ENCODE results near the gene EMB. TPM values are rescaled to one million over a fixed set of nuclear protein-coding genes. Genes with fewer than 3 reads are reported as not detected.
"Not testable (repeated sequence)": the region's sequence is repeated elsewhere in the genome, so short reads cannot be mapped to it uniquely, and the experiment has no call there.

The EMB gene
- total RNA-seq, 1 experiment from 2014 or later: not detected

DNA sequence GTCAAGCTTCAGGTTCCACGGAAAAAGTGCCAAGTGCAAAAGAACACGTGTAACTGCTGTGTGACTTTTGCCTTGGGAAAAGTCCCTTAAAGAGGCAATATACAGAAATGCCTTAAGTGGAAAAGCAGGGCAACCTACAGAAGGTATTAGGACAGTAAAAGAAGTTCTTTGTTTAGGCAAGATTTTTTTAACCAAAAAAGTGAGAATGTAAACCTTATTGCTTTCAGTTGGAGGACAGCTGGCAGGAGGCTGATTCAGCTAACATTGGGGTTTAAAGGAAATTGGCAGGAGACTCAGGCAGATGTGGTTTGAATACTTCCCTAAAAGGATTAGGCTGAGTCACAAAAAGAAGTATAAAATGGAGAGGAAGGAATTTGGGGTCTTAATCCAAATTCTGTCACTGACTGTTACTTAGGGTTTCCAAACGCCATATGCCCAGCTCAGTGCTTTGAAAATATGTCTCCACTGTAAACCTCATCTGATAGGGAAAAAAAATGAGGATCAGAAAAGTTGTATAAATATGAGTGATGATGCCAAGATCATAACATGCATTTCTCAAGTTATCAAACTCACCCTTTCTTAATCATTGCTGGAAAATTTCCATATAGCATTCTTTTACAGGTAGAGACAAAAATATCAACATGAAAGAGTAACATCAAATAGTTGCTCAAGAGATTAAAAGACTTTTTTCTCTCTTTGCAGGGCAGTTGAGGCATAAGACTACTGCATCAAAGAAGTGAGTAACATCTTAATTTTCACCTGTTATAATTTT is 9.8 kb downstream of the EMB start:
- DNase-seq (ENCODE audit: low read depth); in situ Hi-C loops (cut with HindIII; ENCODE audit: low pct_unique_long_range_greater_than_20kb, low sequenced_read_pairs): not testable (repeated sequence)

DNA sequence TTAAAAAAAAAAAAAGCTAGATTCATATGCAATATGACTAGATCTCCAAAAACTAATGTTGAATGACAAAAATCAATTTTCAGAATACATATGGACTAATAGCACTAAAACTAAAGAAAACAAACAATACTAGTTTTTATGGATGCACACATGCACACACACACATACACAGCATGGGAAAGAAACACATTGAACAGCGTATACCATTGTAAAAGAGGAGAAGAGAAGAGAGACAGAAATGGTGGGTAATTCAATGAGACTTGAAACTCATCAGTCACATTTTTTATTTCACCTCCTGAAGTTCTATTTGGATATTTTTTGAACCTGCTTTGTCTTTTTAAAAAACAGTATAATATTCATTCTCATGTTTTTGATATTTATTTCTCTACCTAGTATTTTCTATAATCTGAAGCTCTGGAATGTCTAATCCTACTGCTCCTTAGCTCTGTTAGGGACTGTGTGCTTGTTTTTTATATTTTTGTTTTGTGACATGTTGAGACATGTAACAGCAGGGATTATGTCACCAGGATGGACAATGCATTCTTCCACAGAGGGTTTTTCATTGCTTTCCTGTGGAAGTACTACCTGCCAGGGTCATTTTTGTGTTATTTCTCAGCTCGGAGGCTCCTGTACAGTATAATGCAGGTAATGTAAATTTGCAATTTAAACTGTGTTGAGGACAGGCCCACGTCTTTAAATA is 17.8 kb downstream of the EMB start:
- DNase-seq (ENCODE audit: low read depth); in situ Hi-C loops (cut with HindIII; ENCODE audit: low pct_unique_long_range_greater_than_20kb, low sequenced_read_pairs): not testable (repeated sequence)

DNA sequence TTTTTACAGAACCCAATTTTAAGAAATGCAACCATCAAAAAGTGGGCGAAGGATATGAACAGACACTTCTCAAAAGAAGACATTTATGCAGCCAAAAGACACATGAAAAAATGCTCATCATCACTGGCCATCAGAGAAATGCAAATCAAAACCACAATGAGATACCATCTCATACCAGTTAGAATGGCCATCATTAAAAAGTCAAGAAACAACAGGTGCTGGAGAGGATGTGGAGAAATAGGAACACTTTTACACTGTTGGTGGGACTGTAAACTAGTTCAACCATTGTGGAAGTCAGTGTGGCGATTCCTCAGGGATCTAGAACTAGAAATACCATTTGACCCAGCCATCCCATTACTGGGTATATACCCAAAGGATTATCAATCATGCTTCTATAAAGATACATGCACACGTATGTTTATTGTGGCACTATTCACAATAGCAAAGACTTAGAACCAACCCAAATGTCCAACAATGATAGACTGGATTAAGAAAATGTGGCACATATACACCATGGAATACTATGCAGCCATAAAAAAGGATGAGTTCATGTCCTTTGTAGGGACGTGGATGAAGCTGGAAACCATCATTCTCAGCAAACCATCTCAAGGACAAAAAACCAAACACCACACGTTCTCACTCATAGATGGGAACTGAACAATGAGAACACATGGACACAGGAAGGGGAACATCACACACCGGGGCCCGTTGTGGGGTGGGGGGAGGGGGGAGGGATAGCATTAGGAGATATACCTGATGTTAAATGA is 19.7 kb downstream of the EMB start:
- DNase-seq (ENCODE audit: low read depth); in situ Hi-C loops (cut with HindIII; ENCODE audit: low pct_unique_long_range_greater_than_20kb, low sequenced_read_pairs): not testable (repeated sequence)

DNA sequence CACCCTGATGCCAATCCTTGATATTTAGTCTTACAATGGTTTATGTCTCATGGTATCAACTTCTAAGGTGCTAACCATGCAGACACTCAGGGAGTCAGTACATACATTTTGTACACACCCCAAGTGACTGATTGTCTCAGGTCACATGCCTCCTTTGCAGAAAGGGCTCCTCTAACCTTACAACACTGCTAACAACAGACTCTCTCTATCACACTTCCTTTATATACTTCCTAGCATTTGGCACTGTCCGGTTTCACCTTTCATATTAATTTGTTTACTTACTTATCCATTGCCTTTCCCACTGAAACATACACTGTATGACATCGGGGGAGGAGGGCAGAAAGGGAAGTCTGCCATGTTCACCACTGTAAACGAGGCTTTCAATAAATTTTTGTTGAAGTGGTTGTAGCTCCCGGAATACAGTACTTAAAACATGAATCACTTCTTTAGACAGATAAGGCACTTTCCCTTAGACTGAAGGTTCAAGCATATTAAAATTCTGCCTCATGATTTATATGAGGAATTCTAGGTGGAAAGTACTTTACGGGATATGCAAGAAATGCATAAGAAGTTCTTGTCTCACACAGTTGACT is 20.6 kb downstream of the EMB start:
- in situ Hi-C loops (cut with HindIII; ENCODE audit: low pct_unique_long_range_greater_than_20kb, low sequenced_read_pairs): no loop called here
- no peak for DNase-seq (ENCODE audit: low read depth)

DNA sequence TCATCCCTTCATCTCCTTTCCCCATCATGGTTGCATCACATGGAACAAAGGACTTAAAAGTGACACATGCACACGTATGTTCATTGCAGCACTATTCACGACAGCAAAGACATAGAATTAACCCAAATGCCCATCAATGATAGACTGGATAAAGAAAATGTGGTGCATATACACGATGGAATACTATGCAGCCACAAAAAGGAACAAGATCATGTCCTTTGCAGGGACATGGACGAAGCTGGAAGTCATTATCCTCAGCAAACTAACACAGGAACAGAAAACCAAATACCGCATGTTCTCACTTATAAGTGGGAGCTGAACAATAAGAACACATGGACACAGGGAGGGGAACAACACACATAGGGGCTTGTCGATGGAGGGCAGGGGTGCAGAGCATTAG is 21.4 kb downstream of the EMB start:
- DNase-seq (ENCODE audit: low read depth); in situ Hi-C loops (cut with HindIII; ENCODE audit: low pct_unique_long_range_greater_than_20kb, low sequenced_read_pairs): not testable (repeated sequence)

DNA sequence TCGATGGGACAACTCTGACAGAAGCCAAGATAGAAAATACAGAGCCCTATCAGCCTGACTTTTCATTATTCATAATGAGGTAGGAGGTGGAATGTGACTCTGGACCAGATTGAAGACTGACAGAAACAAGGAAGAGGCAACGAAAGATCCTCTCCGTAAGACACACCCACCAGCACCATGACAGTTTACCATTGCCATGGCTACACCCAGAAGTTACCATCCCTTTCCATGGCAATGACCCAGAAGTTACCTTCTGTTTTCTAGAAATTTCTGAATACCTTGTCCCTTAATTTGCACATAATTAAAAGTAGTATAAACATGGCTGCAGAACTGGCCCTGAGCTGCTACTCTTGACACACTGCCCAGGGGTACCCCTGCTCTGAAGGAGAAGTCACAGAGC is 24.5 kb downstream of the EMB start:
- DNase-seq (ENCODE audit: low read depth); in situ Hi-C loops (cut with HindIII; ENCODE audit: low pct_unique_long_range_greater_than_20kb, low sequenced_read_pairs): not testable (repeated sequence)

DNA sequence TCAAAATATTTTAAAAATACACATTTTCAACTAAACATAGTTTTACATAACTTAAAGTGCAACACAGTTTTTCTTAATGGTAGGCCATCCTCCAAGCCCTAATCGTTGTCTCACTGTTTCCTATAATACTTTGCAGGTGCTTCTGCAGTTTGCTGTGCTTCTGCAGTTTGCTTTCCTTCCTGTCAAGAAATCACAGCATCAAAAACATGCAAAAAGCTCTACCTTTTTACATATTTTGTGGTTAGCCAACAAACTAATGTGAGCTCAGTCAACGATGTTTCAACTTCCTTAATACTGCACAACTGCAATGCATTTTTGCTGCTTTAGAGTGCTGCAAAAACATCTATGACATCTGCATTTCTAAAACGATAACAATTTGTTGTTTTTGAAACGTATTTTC is 25.2 kb downstream of the EMB start:
- DNase-seq (ENCODE audit: low read depth): no peak
- in situ Hi-C loops (cut with HindIII; ENCODE audit: low pct_unique_long_range_greater_than_20kb, low sequenced_read_pairs): no loop called here

DNA sequence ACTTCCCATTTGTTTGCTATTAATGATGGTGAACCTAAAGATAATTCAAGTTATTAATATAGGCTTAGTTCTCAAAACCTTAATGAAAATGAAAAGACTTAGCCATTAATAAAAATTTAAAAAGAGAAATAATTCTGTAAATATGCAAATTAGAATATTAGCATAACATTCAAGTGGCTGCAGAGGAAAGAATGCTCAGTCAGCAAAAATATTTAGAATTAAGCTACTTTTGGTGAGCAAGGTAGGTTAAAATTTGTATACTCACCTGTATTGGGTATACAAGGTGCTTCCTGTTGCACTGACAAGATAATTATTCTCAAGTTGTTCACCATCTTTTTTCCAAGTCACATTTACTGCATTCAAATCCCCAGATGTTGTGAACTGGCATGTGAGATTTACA is 30.2 kb downstream of the EMB start:
- DNase-seq (ENCODE audit: low read depth); in situ Hi-C loops (cut with HindIII; ENCODE audit: low pct_unique_long_range_greater_than_20kb, low sequenced_read_pairs): not testable (repeated sequence)

DNA sequence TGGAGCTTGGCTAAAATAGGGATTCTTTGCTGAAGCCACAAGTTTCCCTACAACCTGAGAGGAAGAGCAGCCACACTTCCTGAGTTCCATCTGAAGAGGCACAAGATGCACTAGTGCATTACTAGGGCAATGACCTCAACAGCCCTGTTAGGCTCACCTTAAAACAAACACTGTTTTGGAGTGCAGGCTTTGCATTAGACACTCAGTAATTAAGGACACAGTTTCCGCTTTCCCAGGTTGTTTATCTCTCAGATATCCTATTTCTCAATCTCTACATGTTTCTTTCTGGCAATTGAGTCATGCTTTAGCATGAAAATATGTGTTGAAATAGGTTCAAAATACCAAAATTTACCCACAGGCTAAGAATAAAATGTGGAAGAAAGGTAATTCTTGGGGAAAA is 34.2 kb downstream of the EMB start:
- no peak for DNase-seq (ENCODE audit: low read depth)
- in situ Hi-C loops (cut with HindIII; ENCODE audit: low pct_unique_long_range_greater_than_20kb, low sequenced_read_pairs): no loop called here

DNA sequence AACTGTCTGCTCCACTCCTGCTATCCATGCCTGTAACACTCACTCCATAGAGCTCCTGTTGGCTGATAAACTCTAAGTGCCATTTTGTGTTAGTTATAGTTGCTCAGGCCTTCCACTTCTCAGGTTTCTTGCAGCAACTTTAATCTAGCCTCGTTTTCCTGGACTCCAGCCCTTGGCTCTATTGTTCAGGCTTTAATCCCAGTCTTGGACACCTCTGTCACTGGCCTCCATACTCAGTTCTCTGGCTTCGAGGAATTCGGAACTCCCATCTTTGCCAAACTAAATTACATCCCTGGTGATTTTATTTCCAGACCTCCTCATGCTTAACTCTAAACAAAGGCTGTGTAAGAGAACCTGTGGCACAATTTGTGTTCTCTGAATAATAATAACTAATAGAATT is 39.8 kb downstream of the EMB start:
- in situ Hi-C loops (cut with HindIII; ENCODE audit: low pct_unique_long_range_greater_than_20kb, low sequenced_read_pairs): no loop called here
- DNase-seq (ENCODE audit: low read depth): no peak

DNA sequence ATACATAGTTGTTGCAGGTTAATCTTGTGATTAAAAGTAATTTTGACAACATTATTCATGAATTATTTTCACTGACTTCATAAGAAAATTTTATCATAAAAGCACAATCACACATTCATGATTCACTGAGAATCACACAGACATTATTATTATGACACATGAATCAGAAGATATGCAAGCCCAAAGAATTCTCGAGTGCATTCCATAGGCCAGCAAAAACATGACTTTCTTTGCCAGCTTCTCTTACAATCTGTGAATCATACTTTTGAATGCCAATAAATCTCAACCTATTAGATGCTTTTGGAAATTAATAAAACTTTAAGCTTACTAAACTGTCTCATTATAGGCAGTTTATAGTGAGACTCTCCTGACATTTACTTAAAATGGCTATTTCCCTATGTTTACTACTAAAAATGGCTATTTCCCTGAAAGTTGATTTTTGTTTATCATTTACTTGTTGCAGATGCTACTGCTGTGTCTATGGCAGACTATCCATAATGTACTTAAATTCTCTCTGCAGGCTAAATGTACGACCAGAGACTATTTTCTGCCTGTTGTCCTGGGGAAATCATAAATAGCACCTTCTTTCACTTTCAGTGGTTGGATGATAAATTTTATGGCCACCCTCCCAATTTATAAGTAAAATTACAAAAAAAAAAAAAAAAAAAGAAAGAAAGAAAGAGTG is 47.0 kb downstream of the EMB start:
- DNase-seq (ENCODE audit: low read depth); in situ Hi-C loops (cut with HindIII; ENCODE audit: low pct_unique_long_range_greater_than_20kb, low sequenced_read_pairs): not testable (repeated sequence)

DNA sequence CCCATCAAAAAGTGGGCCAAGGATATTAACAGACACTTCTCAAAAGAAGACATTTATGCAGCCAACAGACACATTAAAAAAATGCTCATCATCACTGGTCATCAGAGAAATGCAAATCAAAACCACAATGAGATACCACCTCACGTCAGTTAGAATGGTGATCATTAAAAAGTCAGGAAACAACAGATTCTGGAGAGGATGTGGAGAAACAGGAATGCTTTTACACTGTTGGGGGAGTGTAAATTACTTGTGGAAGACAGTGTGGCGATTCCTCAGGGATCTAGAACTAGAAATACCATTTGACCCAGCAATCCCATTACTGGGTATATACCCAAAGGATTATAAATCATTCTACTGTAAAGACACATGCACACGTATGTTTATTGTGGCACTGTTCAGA is 48.8 kb downstream of the EMB start:
- in situ Hi-C loops (cut with HindIII; ENCODE audit: low pct_unique_long_range_greater_than_20kb, low sequenced_read_pairs); DNase-seq (ENCODE audit: low read depth): not testable (repeated sequence)

DNA sequence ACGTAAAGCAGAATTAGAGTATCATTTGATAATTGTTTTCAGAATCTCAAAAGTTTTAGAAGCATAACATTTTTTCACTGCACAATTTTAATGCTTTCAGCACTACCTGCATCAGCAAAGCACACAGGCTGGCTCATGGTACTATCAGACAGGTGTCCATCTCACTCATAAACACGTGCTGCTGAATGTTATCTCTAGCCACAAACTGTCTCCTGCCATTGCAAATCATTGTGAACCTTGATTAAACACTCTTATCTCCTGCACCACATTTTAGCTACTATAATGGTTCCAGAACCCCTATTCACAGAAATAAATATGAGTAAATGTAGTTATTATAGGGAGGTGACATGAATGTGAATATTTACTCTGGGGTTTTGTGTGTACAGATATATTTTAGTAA is 56.7 kb downstream of the EMB start:
- DNase-seq (ENCODE audit: low read depth); in situ Hi-C loops (cut with HindIII; ENCODE audit: low pct_unique_long_range_greater_than_20kb, low sequenced_read_pairs): not testable (repeated sequence)

DNA sequence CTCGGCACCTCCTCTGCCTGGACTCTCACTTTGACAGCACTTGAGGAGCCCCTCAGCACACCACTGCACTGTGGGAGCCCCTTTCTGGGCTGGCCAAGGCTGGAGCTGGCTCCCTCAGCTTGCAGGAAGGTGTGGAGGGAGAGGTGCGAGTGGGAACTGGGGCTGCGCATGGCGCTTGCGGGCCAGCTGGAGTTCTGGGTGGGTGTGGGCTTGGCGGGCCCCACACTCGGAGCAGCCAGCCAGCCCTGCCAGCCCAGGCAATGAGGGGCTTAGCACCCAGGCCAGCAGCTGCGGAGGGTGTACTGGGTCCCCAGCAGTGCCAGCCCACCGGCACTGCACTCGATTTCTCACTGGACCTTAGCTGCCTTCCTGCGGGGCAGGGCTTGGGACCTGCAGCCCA is 64.4 kb downstream of the EMB start:
- DNase-seq (ENCODE audit: low read depth); in situ Hi-C loops (cut with HindIII; ENCODE audit: low pct_unique_long_range_greater_than_20kb, low sequenced_read_pairs): not testable (repeated sequence)

DNA sequence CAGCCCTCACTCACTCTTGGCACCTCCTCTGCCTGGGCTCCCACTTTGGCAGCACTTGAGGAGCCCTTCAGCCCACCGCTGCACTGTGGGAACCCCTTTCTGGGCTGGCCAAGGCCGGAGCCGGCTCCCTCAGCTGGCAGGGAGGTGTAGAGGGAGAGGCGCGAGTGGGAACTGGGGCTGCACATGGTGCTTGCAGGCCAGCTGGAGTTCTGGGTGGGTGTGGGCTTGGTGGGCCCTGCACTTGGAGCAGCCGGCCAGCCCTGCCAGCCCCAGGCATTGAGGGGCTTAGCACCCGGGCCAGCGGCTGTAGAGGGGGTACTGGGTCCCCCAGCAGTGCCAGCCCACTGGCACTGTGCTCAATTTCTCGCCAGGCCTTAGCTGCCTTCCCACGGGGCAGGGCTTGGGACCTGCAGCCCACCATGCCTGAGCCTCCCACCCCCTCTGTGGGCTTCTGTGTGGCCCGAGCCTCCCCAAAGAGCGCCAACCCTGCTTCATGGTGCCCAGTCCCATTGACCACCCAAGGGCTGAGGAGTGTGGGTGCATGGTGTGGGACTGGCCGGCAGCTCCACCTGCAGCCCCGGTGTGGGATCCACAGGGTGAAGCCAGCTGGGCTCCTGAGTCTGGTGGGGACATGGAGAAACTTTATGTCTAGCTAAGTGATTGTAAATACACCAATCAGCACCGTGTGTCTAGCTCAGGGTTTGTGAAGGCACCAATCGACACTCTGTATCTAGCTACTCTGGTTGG is 71.6 kb downstream of the EMB start:
- in situ Hi-C loops (cut with HindIII; ENCODE audit: low pct_unique_long_range_greater_than_20kb, low sequenced_read_pairs); DNase-seq (ENCODE audit: low read depth): not testable (repeated sequence)

DNA sequence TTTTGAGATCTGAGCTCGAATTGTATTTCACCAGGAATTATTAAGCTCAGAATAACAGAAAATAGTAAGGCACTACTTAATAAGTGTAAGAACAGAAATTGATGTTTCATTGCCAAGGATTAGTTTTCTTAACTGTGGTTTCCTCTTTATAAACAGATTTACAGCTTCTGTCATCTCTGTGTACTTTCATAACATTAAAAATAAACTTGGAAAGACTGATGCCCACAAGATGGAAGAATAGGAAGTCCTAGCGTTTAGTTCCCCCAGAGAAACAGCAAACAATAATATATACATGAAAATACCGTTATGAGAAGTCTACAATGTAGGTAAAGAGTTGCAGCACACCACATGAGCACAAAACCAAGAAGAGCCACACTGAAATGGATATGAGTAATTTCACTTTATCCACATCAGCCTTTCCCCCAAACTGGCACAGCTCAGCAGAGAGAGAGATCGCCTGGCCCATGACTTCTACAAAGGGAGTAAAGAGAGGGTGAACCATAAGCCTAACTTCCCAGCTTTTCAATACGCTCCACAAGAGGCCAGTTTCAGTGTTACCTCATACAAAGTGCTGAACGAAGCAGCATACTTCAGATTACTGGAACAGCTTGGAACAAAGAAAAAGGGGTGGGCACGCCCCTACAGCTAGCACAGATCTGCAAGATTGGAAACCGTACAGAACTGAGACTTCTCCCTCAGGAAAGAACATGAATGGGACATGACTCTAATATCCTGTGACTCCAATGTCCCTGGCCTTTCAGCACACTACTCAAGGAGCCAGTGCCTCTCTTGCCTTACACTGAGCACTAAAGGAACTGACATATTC is 75.4 kb downstream of the EMB start:
- in situ Hi-C loops (cut with HindIII; ENCODE audit: low pct_unique_long_range_greater_than_20kb, low sequenced_read_pairs): no loop called here
- no peak for DNase-seq (ENCODE audit: low read depth)
